Lung (tissue), 12 donors: ENCODE data around the gene HERPUD1. TPM values are rescaled to one million over a fixed set of nuclear protein-coding genes. Genes with fewer than 3 reads are reported as not detected.
"Not testable (repeated sequence)": the region's sequence is repeated elsewhere in the genome, so short reads cannot be mapped to it uniquely, and the experiment has no call there.

Experiments used
- ATAC-seq: fragments of 200-7000 bp; cut with Tn5 transposase; one replicate; pipeline ENCODE4 v1.9.1; 2020; ENCODE audit warnings: moderate number of reproducible peaks; ENCODE audit not compliant: insufficient read depth, low FRiP score
- DNase-seq, 3 donors: peaks; one replicate each; pipeline ENCODE4 v3.0.0-alpha.2; 2013 to 2017
- H3K27ac ChIP-seq, 2 donors: one replicate each; pipeline ENCODE4 v1.5.1; 2013; ENCODE audit warnings: mild to moderate bottlenecking in 2 of 2, moderate library complexity in 2 of 2, control low read depth in 1 of 2, inconsistent platforms in 1 of 2, low read depth in 1 of 2, low read length in 1 of 2
- H3K27me3 ChIP-seq, 3 donors: one replicate each; pipeline ENCODE4 v1.5.1; 2013; ENCODE audit warnings: low read length in 2 of 3; ENCODE audit not compliant: control insufficient read depth in 3 of 3, insufficient read depth in 3 of 3
- H3K36me3 ChIP-seq, 4 donors: one replicate each; pipeline ENCODE4 v1.5.1; 2013; ENCODE audit warnings: low read length in 4 of 4, mild to moderate bottlenecking in 1 of 4, moderate library complexity in 1 of 4; ENCODE audit not compliant: control insufficient read depth in 4 of 4, insufficient read depth in 4 of 4
- H3K4me1 ChIP-seq, 5 donors: one replicate each; pipeline ENCODE4 v1.5.1; 2013; ENCODE audit warnings: low read length in 5 of 5, mild to moderate bottlenecking in 2 of 5, moderate library complexity in 1 of 5; ENCODE audit not compliant: control insufficient read depth in 5 of 5, insufficient read depth in 5 of 5
- H3K4me3 ChIP-seq: one replicate; pipeline ENCODE4 v1.5.1; 2013; ENCODE audit warnings: mild to moderate bottlenecking, control low read depth, moderate library complexity
- H3K9ac ChIP-seq, 2 donors: one replicate each; pipeline ENCODE4 v1.5.1; 2013; ENCODE audit warnings: low read length in 2 of 2, control low read depth in 1 of 2; ENCODE audit not compliant: insufficient read depth in 1 of 2
- H3K9me3 ChIP-seq, 4 donors: one replicate each; pipeline ENCODE4 v1.5.1; 2013; ENCODE audit warnings: low read length in 3 of 4, mild to moderate bottlenecking in 1 of 4, moderate library complexity in 1 of 4; ENCODE audit not compliant: control insufficient read depth in 4 of 4, insufficient read depth in 3 of 4
- CTCF ChIP-seq: IDR thresholded peaks from 2 replicates; pipeline ENCODE4 v1.5.1; 2012; ENCODE audit warnings: mild to moderate bottlenecking; ENCODE audit errors: control extremely low read depth, extremely low read depth
- WGBS, 2 donors: extraction: QIAGEN DNeasy Blood & Tissue Kit; methylation state at CpG; one replicate each; pipeline ENCODE4 v1.1.7; 2013; 5-methylcytosine and 5-hydroxymethylcytosine counted together
- polyA plus RNA-seq, 2 donors: library from polyadenylated mRNA; stranded (reverse); fragments of 200-250 nt; gene quantifications; one replicate each; pipeline ENCODE4 v1.2.1, GENCODE V29; 2013
- total RNA-seq, 2 donors: library from RNA; depleted of rRNA in 1 of 2; stranded (reverse); fragments of >200 nt in 1 of 2; gene quantifications; one replicate each; pipeline ENCODE4 v1.2.1, GENCODE V29; 2014 to 2021
- donor health status: control.
- donor health status: control.
- donor health status: Bipolar disorder and iron deficiency.
- donor health status: healthy.
- donor health status: DM: yes; HTN: yes; CAD: no.

Gene HERPUD1
- total and polyA plus RNA-seq, 4 donors = 70.5 to 219 (median 144) TPM

- H3K4me1 ChIP-seq = no peaks in the 10 kb centered on the region
- WGBS, 2 donors = 74 to 78% methylated on average over 18 of the region's 18 CpGs
Observed at GRCh38 chr16:56972403-56973293, 40.7 kb downstream of the HERPUD1 start.

GRCh38 chr16:56973294-56973689, 41.4 kb downstream of the HERPUD1 start:
- Histone ChIP-seq H3K4me3 (no peak overlapping the region), H3K9me3 (no peaks in the 10 kb centered on the region), H3K27me3 (no peaks in the 10 kb centered on the region), H3K27ac (no peak overlapping the region), H3K4me1 (no peaks in the 10 kb centered on the region), H3K9ac (no peak overlapping the region), H3K36me3 (no peaks in the 10 kb centered on the region)
- DNase-seq = no peak
- no peak for TF ChIP-seq CTCF
- WGBS, 2 donors = 84 to 88% methylated on average over 9 of the region's 9 CpGs
- ATAC-seq = no peak

More at GRCh38 chr16:56972403-56973293, 40.7 kb downstream of the HERPUD1 start:
- Histone ChIP-seq H3K27me3 (no peaks in the 10 kb centered on the region), H3K36me3 (no peaks in the 10 kb centered on the region), H3K9ac (no peak overlapping the region), H3K9me3 (no peaks in the 10 kb centered on the region), H3K4me3 (no peak overlapping the region), H3K27ac (no peak overlapping the region)
- ATAC-seq = no peak
- no peak for TF ChIP-seq CTCF
- DNase-seq = no peak

GRCh38 chr16:56973899-56974298, 42.0 kb downstream of the HERPUD1 start:
- not testable (repeated sequence) for H3K27me3 ChIP-seq, ATAC-seq, H3K9ac ChIP-seq, H3K4me1 ChIP-seq, H3K9me3 ChIP-seq, H3K36me3 ChIP-seq, H3K4me3 ChIP-seq, DNase-seq, H3K27ac ChIP-seq
- 77 to 79% methylated on average over 7 of the region's 7 CpGs for WGBS, 2 donors

GRCh38 chr16:56974549-56975300, 42.8 kb downstream of the HERPUD1 start:
- no peak for TF ChIP-seq CTCF

More at GRCh38 chr16:56974549-56975300, 42.8 kb downstream of the HERPUD1 start:
- Histone ChIP-seq H3K27me3 (no peaks in the 10 kb centered on the region), H3K9me3 (no peaks in the 10 kb centered on the region), H3K36me3 (no peaks in the 10 kb centered on the region), H3K9ac (no peak overlapping the region), H3K27ac (no peak overlapping the region), H3K4me1 (no peaks in the 10 kb centered on the region), H3K4me3 (no peak overlapping the region)
- DNase-seq (no peak), ATAC-seq (no peak)
- WGBS, 2 donors = 72 to 79% methylated on average over 9 of the region's 9 CpGs
